GM11168 (cell line): ENCODE data around the gene PAK1IP1.
"Not testable (repeated sequence)": the region's sequence is repeated elsewhere in the genome, so short reads cannot be mapped to it uniquely, and the experiment has no call there.

Experiments used
- in situ Hi-C: fragments of 300-500 bp; cut with MboI; formaldehyde crosslinking; loops from one replicate; pipeline ENCODE4 v1.12.0; 2022; ENCODE audit warnings: low sequenced_read_pairs; ENCODE audit not compliant: unreplicated experiment

PAK1IP1 gene

GRCh38 chr6:10694302-10695085 lies at the start of gene PAK1IP1, which contains the start of gene C6orf52:
Gene PAK1IP1 (plus strand): TSS chr6:10694972. CDS start chr6:10694986, 14 bp downstream.
Gene C6orf52 (minus strand): TSS chr6:10694616. CDS start chr6:10687550, 7,066 bp downstream.
- in situ Hi-C loops = no loop called here

GRCh38 chr6:10655508-10656055 lies 39.2 kb upstream of the PAK1IP1 start:
- in situ Hi-C loops = no loop called here

GRCh38 chr6:10658910-10659698 lies 35.7 kb upstream of the PAK1IP1 start:
- in situ Hi-C loops = no loop called here

- in situ Hi-C loops = no loop called here
Measured at GRCh38 chr6:10659699-10660348, 34.9 kb upstream of the PAK1IP1 start.

GRCh38 chr6:10660431-10661191 lies 34.2 kb upstream of the PAK1IP1 start:
- in situ Hi-C loops = not testable (repeated sequence)

- in situ Hi-C loops = no loop called here
Measured at GRCh38 chr6:10662207-10662606, 32.6 kb upstream of the PAK1IP1 start.

GRCh38 chr6:10662742-10663141 lies 32.0 kb upstream of the PAK1IP1 start:
- in situ Hi-C loops = no loop called here

- in situ Hi-C loops = not testable (repeated sequence)
Measured at GRCh38 chr6:10665595-10665994, 29.2 kb upstream of the PAK1IP1 start.

- in situ Hi-C loops = no loop called here
Measured at GRCh38 chr6:10668126-10668917, 26.4 kb upstream of the PAK1IP1 start.

GRCh38 chr6:10676403-10676802 lies 18.4 kb upstream of the PAK1IP1 start:
- in situ Hi-C loops = no loop called here

- in situ Hi-C loops = no loop called here
Measured at GRCh38 chr6:10678456-10678855, 16.3 kb upstream of the PAK1IP1 start.

GRCh38 chr6:10681795-10682194 lies 13.0 kb upstream of the PAK1IP1 start:
- in situ Hi-C loops = no loop called here

- in situ Hi-C loops = no loop called here
Measured at GRCh38 chr6:10682355-10682988, 12.3 kb upstream of the PAK1IP1 start.

- in situ Hi-C loops = no loop called here
Measured at GRCh38 chr6:10684618-10685017, 10.2 kb upstream of the PAK1IP1 start.

- in situ Hi-C loops = no loop called here
Measured at GRCh38 chr6:10685092-10685915, 9.5 kb upstream of the PAK1IP1 start.

GRCh38 chr6:10686901-10687300 lies 7.9 kb upstream of the PAK1IP1 start:
- in situ Hi-C loops = no loop called here

GRCh38 chr6:10687582-10687981 lies 7.2 kb upstream of the PAK1IP1 start:
- in situ Hi-C loops = no loop called here
